Spleen (tissue), 13 donors: Measurements from ENCODE around the gene TOP3B. TPM values are rescaled to one million over a fixed set of nuclear protein-coding genes. Genes with fewer than 3 reads are reported as not detected.

Source experiments
- DNase-seq: peaks from one replicate; pipeline ENCODE4 v3.0.0-alpha.2; 2020
- H3K27ac ChIP-seq, 8 donors: fragments of 200-600 bp; sonication (generic) in 7 of 8; 1 replicate in 4 of 8; 2 replicates in 4 of 8; pipeline versions ENCODE4 v1.5.0 to v1.8.0; 2016 to 2021; ENCODE audit warnings: inconsistent platforms in 4 of 8, mild to moderate bottlenecking in 4 of 8, moderate library complexity in 1 of 8
- H3K27me3 ChIP-seq, 7 donors: fragments of 200-600 bp; sonication (generic) in 6 of 7; replicated peaks in 1 of 7; 1 replicate in 4 of 7; 2 replicates in 3 of 7; pipeline versions ENCODE4 v1.5.0 to v1.8.0; 2016 to 2021; ENCODE audit warnings: inconsistent platforms in 3 of 7, mild to moderate bottlenecking in 1 of 7
- H3K36me3 ChIP-seq, 6 donors: fragments of 200-600 bp; sonication (generic) in 5 of 6; 1 replicate in 4 of 6; 2 replicates in 2 of 6; pipeline versions ENCODE4 v1.5.0 to v1.8.0; 2016 to 2021; ENCODE audit warnings: inconsistent platforms in 2 of 6
- H3K4me1 ChIP-seq, 6 donors: fragments of 200-600 bp; sonication (generic) in 5 of 6; 1 replicate in 3 of 6; 2 replicates in 3 of 6; pipeline versions ENCODE4 v1.5.0 to v1.8.0; 2016 to 2021; ENCODE audit warnings: inconsistent platforms in 3 of 6
- H3K4me3 ChIP-seq, 8 donors: fragments of 200-600 bp; sonication (generic) in 7 of 8; 1 replicate in 4 of 8; 2 replicates in 4 of 8; pipeline versions ENCODE4 v1.5.0 to v1.8.0; 2016 to 2021; ENCODE audit warnings: inconsistent platforms in 4 of 8, mild to moderate bottlenecking in 4 of 8, moderate library complexity in 2 of 8
- H3K9me3 ChIP-seq, 8 donors: fragments of 200-600 bp; sonication (generic) in 7 of 8; 1 replicate in 4 of 8; 2 replicates in 4 of 8; pipeline versions ENCODE4 v1.5.0 to v1.8.0; 2016 to 2021; ENCODE audit warnings: inconsistent platforms in 4 of 8
- POLR2A ChIP-seq, 3 donors: fragments of 450-650 bp; IDR thresholded peaks; one replicate each; pipeline ENCODE4 v1.5.1; 2017; ENCODE audit warnings: antibody characterized with exemption in 3 of 3, mild to moderate bottlenecking in 1 of 3
- POLR2AphosphoS5 ChIP-seq, 3 donors: sonication (generic); formaldehyde crosslinking; IDR thresholded peaks; one replicate each; pipeline ENCODE4 v1.5.1; 2017; ENCODE audit warnings: antibody characterized with exemption in 3 of 3
- WGBS, 5 donors: extraction: QIAGEN DNeasy Blood & Tissue Kit in 3 of 5; methylation state at CpG; one replicate each; pipeline versions ENCODE4 v1.1.5 to v1.1.7; 2013 to 2018; 5-methylcytosine and 5-hydroxymethylcytosine counted together
- intact Hi-C: fragments of 100-400 bp; cut with DNase I; formaldehyde crosslinking; loops from one replicate; pipeline ENCODE4 v1.15.0; 2023; ENCODE audit warnings: low total_unique reads
- long read RNA-seq, 2 donors: transcript quantifications; one replicate each; lab custom pipeline, GENCODE V29; 2026
- polyA plus RNA-seq, 3 donors: library from polyadenylated mRNA; stranded (reverse); fragments of 200-250 nt; gene quantifications; one replicate each; pipeline ENCODE4 v1.2.1, GENCODE V29; 2013
- total RNA-seq, 7 donors: library from RNA; depleted of rRNA in 3 of 7; stranded (reverse); fragments of >200 nt in 3 of 7; fragmentation: NEBNext Ultra II Directional in 4 of 7; extraction: Animal tissue kit (Norgen Biotek cat#: 25700) in 4 of 7; gene quantifications; one replicate each; pipeline versions ENCODE4 v1.1.0 to v1.2.1, GENCODE V29; 2016 to 2021
- TF ChIP-seq, protein P1 (sequence below), 11 experiments: fragments of 200-600 bp in 7 of 11; fragments of 450-650 bp in 4 of 11; sonication (generic) in 4 of 11; IDR thresholded peaks in 8 of 11; conservative IDR thresholded peaks in 3 of 11; 1 replicate in 7 of 11; 2 replicates in 4 of 11; pipeline versions ENCODE4 v1.4.0 to v1.8.0; 2016 to 2021; ENCODE audit warnings: antibody characterized with exemption in 11 of 11, inconsistent platforms in 4 of 11, mild to moderate bottlenecking in 1 of 11
- donor health status: healthy with polysubstance abuse.
- donor health status: DM: no; HTN: no; CAD: no; lungs with moderate emphysema.
- donor health status: DM: no; HTN: no; CAD: no.
- donor health status: Bipolar disorder and iron deficiency.
- donor health status: healthy.
- donor health status: DM: no; HTN: no; CAD: no.
- donor health status: DM: yes; HTN: yes; CAD: no.

TOP3B gene, protein sequence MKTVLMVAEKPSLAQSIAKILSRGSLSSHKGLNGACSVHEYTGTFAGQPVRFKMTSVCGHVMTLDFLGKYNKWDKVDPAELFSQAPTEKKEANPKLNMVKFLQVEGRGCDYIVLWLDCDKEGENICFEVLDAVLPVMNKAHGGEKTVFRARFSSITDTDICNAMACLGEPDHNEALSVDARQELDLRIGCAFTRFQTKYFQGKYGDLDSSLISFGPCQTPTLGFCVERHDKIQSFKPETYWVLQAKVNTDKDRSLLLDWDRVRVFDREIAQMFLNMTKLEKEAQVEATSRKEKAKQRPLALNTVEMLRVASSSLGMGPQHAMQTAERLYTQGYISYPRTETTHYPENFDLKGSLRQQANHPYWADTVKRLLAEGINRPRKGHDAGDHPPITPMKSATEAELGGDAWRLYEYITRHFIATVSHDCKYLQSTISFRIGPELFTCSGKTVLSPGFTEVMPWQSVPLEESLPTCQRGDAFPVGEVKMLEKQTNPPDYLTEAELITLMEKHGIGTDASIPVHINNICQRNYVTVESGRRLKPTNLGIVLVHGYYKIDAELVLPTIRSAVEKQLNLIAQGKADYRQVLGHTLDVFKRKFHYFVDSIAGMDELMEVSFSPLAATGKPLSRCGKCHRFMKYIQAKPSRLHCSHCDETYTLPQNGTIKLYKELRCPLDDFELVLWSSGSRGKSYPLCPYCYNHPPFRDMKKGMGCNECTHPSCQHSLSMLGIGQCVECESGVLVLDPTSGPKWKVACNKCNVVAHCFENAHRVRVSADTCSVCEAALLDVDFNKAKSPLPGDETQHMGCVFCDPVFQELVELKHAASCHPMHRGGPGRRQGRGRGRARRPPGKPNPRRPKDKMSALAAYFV
- total RNA-seq (10 to 100 TPM; 44.8 to 66.4 (median 55.4) TPM), polyA plus RNA-seq (10 to 100 TPM; 12.6 to 23.5 (median 19.5) TPM)
- long read RNA-seq, donor 1, partial matches to known transcripts, result 8 of 9 reads
- long read RNA-seq, donor 1, other reads (novel, unspliced or antisense), result 0 of 9 reads
- long read RNA-seq, donor 2, result 0 reads

DNA sequence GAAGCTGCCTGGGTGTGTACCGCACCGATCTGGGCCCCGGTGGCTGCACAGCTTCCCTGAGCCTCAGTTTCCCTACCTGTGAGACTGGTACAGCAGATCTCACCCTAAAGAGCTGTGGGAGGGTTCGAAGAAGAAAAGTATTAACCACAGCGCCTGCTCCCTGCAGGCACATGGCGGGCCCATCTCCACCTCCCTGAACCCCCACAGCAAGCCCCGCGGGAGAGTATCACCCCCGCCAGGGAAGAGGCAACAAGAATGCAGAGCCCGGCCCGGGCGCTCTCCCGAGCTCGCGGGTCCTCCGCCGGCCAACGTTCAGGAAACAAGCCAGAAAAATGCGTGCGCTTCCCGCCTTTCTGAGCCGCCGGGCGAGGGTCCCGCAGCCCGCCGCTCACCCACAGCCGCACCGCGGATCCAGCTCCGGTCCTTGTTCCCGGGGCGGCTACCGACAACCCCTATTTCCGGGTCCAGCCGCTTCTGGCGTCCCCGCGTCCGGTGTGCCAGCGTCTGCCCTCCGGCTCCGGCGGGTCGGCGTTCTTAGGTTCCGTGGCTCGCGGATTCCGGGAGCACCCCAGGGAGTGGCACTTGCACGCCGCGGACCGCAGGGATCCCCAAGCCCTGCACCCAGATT lies at the start of gene TOP3B:
Gene TOP3B, minus strand, starts transcription at position 450 of the 628 bp plus-strand sequence. CDS start 7,078 bp downstream, outside the sequence.
- Histone ChIP-seq H3K4me1 (peaks cover 17 to 53% (median 41%) of the 10 kb centered on the region in 6 donors), H3K27me3 (no peaks in the 10 kb centered on the region), H3K27ac (peak within 1 kb of the TSS; percentile 56 to 90 (median 86)), H3K9me3 (no peaks in the 10 kb centered on the region), H3K36me3 (peaks cover 0 to 18% (median 0%) of the 10 kb centered on the region in 6 donors), H3K4me3 (peak within 1 kb of the TSS; percentile 78 to 98 (median 89))
- intact Hi-C loops, result no loop called here
- 0 to 1% (median 0%) methylated on average over 29 to 54 of the region's 54 CpGs for WGBS, 5 donors
- DNase-seq, result peak; percentile 95
- TF ChIP-seq POLR2AphosphoS5 (IDR thresholded peaks at IDR 0.05), result peak; percentile 86 to 93 (median 87)
- peak in 1 of 3 donors; percentile 22 for TF ChIP-seq POLR2A (IDR thresholded peaks at IDR 0.05)
- TF ChIP-seq, protein P1, sequence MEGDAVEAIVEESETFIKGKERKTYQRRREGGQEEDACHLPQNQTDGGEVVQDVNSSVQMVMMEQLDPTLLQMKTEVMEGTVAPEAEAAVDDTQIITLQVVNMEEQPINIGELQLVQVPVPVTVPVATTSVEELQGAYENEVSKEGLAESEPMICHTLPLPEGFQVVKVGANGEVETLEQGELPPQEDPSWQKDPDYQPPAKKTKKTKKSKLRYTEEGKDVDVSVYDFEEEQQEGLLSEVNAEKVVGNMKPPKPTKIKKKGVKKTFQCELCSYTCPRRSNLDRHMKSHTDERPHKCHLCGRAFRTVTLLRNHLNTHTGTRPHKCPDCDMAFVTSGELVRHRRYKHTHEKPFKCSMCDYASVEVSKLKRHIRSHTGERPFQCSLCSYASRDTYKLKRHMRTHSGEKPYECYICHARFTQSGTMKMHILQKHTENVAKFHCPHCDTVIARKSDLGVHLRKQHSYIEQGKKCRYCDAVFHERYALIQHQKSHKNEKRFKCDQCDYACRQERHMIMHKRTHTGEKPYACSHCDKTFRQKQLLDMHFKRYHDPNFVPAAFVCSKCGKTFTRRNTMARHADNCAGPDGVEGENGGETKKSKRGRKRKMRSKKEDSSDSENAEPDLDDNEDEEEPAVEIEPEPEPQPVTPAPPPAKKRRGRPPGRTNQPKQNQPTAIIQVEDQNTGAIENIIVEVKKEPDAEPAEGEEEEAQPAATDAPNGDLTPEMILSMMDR (IDR thresholded peaks at IDR 0.05 in 8 of 11, conservative IDR thresholded peaks at IDR 0.05 in 3 of 11), result no peak

DNA sequence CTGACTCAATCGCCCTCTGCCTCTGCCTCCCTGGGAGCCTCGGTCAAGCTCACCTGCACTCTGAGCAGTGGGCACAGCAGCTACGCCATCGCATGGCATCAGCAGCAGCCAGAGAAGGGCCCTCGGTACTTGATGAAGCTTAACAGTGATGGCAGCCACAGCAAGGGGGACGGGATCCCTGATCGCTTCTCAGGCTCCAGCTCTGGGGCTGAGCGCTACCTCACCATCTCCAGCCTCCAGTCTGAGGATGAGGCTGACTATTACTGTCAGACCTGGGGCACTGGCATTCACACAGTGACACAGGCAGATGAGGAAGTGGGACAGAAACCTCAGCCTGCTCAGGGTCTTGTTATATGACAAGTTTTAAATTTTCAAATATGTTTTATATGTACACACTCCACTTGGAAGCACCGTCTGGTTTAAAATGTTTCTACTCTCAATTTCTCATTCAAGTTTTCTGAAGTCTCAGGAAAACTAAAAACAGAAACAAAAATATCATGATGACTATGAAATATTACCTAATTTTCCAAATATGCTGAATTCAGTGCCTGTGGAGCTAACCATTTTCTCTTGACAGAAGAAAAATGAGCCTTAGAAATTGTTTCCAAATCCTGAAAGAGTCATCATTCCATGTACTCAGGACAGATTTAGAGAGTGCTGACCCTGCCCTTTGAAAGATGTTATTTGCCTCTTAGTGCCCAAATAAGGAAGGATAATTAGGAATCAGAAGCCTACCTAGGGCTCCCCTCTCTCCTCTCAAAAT lies 48.8 kb upstream of the TOP3B start:
- Histone ChIP-seq H3K27me3 (peaks cover 0 to 12% (median 0%) of the 10 kb centered on the region in 7 donors), H3K4me3 (peak overlapping the region in 3 of 8 donors; percentile 14 to 58 (median 18)), H3K4me1 (peaks cover 0 to 47% (median 21%) of the 10 kb centered on the region in 6 donors), H3K36me3 (no peaks in the 10 kb centered on the region), H3K9me3 (no peaks in the 10 kb centered on the region), H3K27ac (peak overlapping the region in 6 of 8 donors; percentile 21 to 76 (median 65))
- TF ChIP-seq, protein P1 (IDR thresholded peaks at IDR 0.05 in 8 of 11, conservative IDR thresholded peaks at IDR 0.05 in 3 of 11), result no peak
- peak in 1 of 3 donors; percentile 4 for TF ChIP-seq POLR2AphosphoS5 (IDR thresholded peaks at IDR 0.05)
- peak; percentile 77 for DNase-seq
- 70 to 76% (median 70%) methylated on average over 9 of the region's 9 CpGs for WGBS, 5 donors
- intact Hi-C loops, result no loop called here

DNA sequence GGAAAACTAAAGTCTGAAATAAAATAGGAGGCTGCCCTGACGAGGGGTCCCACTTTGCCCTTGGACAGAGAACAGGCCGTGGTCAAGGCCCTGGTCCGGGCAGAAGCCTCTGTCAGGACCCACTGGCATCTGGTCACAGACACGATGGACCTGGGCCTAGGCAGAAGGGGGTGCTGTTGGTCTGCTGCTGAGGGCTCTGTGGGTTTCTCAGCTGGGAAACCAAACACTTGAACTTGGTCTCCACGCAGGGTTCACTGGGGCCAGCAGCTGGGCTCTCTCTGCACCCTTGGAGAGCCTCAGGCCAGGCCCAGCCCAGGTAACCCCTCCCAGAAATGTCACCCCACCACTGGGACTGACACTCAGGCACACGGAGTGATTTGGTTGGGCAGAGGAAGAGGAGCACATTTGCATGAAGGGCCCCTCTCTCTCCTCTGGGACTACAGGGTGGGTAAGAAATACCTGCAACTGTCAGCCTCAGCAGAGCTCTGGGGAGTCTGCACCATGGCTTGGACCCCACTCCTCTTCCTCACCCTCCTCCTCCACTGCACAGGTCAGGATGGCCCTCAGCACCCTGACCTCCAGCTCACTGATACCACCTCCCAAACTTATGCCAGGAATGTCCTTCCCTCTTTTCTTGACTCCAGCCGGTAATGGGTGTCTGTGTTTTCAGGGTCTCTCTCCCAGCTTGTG lies 48.1 kb upstream of the TOP3B start:
- intact Hi-C loops, result no loop called here
- peak overlapping the region in 7 of 8 donors; percentile 7 to 76 (median 61) for H3K27ac ChIP-seq

More for the DNA sequence above, 48.1 kb upstream of the TOP3B start:
- Histone ChIP-seq H3K9me3 (no peaks in the 10 kb centered on the region), H3K4me3 (peak overlapping the region in 3 of 8 donors; percentile 14 to 58 (median 18)), H3K27me3 (peaks cover 0 to 12% (median 0%) of the 10 kb centered on the region in 7 donors), H3K36me3 (no peaks in the 10 kb centered on the region), H3K4me1 (peaks cover 0 to 48% (median 27%) of the 10 kb centered on the region in 6 donors)
- 52 to 58% (median 57%) methylated on average over 6 to 7 of the region's 7 CpGs for WGBS, 5 donors
- DNase-seq, result peak; percentile 88
- TF ChIP-seq POLR2AphosphoS5 (IDR thresholded peaks at IDR 0.05) (peak in 2 of 3 donors; percentile 53 to 76), POLR2A (IDR thresholded peaks at IDR 0.05) (peak in 1 of 3 donors; percentile 40)
- TF ChIP-seq, protein P1 (IDR thresholded peaks at IDR 0.05 in 8 of 11, conservative IDR thresholded peaks at IDR 0.05 in 3 of 11), result peak in 9 of 11 experiments; percentile 24 to 52 (median 41)
